Fibroblast of lung (primary cell): ENCODE measurements around the gene SEC14L2. TPM values are rescaled to one million over a fixed set of nuclear protein-coding genes. Genes with fewer than 3 reads are reported as not detected.
A peak's percentile ranks its signal among the peaks of the same experiment; 100 is the strongest.

Experiments
- DNase-seq, 2 donors: peaks; one replicate each; pipeline versions ENCODE4 v3.0.0 to v3.0.0-alpha.2; 2010; ENCODE audit warnings: low read depth in 2 of 2
- H2AFZ ChIP-seq: 2 replicates; pipeline ENCODE4 v1.5.1; 2012; ENCODE audit warnings: low read length, control low read depth, inconsistent platforms
- H3K27ac ChIP-seq: 2 replicates; pipeline ENCODE4 v1.5.1; 2011; ENCODE audit warnings: low read length, control low read depth; ENCODE audit not compliant: insufficient read depth
- H3K27me3 ChIP-seq: 2 replicates; pipeline ENCODE4 v1.5.1; 2011; ENCODE audit warnings: mild to moderate bottlenecking, low read length; ENCODE audit not compliant: control insufficient read depth, insufficient read depth
- H3K36me3 ChIP-seq: 2 replicates; pipeline ENCODE4 v1.5.1; 2011; ENCODE audit warnings: low read length; ENCODE audit not compliant: control insufficient read depth, insufficient read depth
- H3K4me1 ChIP-seq: 2 replicates; pipeline ENCODE4 v1.5.1; 2011; ENCODE audit warnings: low read length; ENCODE audit not compliant: control insufficient read depth, insufficient read depth; ENCODE audit errors: extremely low read depth
- H3K4me2 ChIP-seq: 2 replicates; pipeline ENCODE4 v1.5.1; 2011; ENCODE audit warnings: low read length, control low read depth; ENCODE audit not compliant: insufficient read depth; ENCODE audit errors: extremely low read depth
- H3K4me3 ChIP-seq, 4 experiments: fragments of 200-600 bp in 1 of 4; sonication (generic) in 1 of 4; replicated peaks in 1 of 4; 2 replicates each; pipeline ENCODE4 v1.5.1; 2011 to 2016; ENCODE audit warnings: low read length in 4 of 4, low read depth in 3 of 4, mild to moderate bottlenecking in 3 of 4, control low read depth in 2 of 4, inconsistent platforms in 1 of 4, mixed read lengths in 1 of 4; ENCODE audit not compliant: insufficient read depth in 1 of 4; ENCODE audit errors: control extremely low read depth in 1 of 4
- H3K79me2 ChIP-seq: 2 replicates; pipeline ENCODE4 v1.5.1; 2012; ENCODE audit warnings: mild to moderate bottlenecking, low read length, inconsistent platforms; ENCODE audit not compliant: control insufficient read depth, insufficient read depth
- H3K9ac ChIP-seq: 2 replicates; pipeline ENCODE4 v1.5.1; 2011; ENCODE audit warnings: mild to moderate bottlenecking, low read length, control low read depth; ENCODE audit not compliant: insufficient read depth
- H3K9me3 ChIP-seq: 2 replicates; pipeline ENCODE4 v1.5.1; 2012; ENCODE audit warnings: low read depth, low read length; ENCODE audit not compliant: control insufficient read depth, insufficient read depth
- H4K20me1 ChIP-seq: 2 replicates; pipeline ENCODE4 v1.5.1; 2011; ENCODE audit warnings: low read length; ENCODE audit not compliant: control insufficient read depth, insufficient read depth; ENCODE audit errors: extremely low read depth
- CTCF ChIP-seq, 2 donors: IDR thresholded peaks in 1 of 2; conservative IDR thresholded peaks in 1 of 2; 1 replicate in 1 of 2; 2 replicates in 1 of 2; pipeline ENCODE4 v1.5.1; 2011 to 2012; ENCODE audit warnings: low read length in 2 of 2, control low read depth in 1 of 2, inconsistent platforms in 1 of 2, low read depth in 1 of 2, mild to moderate bottlenecking in 1 of 2
- EZH2 ChIP-seq: IDR thresholded peaks from 2 replicates; pipeline ENCODE4 v1.5.1; 2012; ENCODE audit warnings: low read length, control low read depth, mild to moderate bottlenecking; ENCODE audit errors: missing control alignments
- polyA plus RNA-seq, 2 donors: library from polyadenylated mRNA; depleted of rRNA in 1 of 2; stranded (reverse) in 1 of 2; unstranded in 1 of 2; fragments of >200 nt; gene quantifications; 2 replicates each; pipeline ENCODE4 v1.2.1, GENCODE V29; 2011 to 2012; ENCODE audit warnings: missing spikeins in 1 of 2
- total RNA-seq: library from RNA; depleted of rRNA; stranded (reverse); fragments of >200 nt; gene quantifications from 2 replicates; pipeline ENCODE4 v1.2.1, GENCODE V29; 2014

SEC14L2 gene
- total and polyA plus RNA-seq, 2 donors (not counting 1 experiment from before 2014, with no cell fraction given), result 5.8 to 10.2 TPM

- TF ChIP-seq EZH2 (no peak), CTCF (conservative IDR thresholded peaks at IDR 0.05 in 1 of 2, IDR thresholded peaks at IDR 0.05 in 1 of 2; ENCODE audit: low read depth in 1 of 2, low read length in 2 of 2) (no peak)
- Histone ChIP-seq H3K27me3 (no peaks in the 10 kb centered on the region), H3K27ac (no peak overlapping the region), H4K20me1 (no peaks in the 10 kb centered on the region), H3K36me3 (peaks cover 5% of the 10 kb centered on the region), H2AFZ (no peak overlapping the region), H3K9me3 (no peaks in the 10 kb centered on the region), H3K4me1 (peaks cover 2% of the 10 kb centered on the region), H3K4me3 (peak overlapping the region in 1 of 4 experiments; percentile 68), H3K4me2 (no peak overlapping the region), H3K79me2 (no peaks in the 10 kb centered on the region), H3K9ac (no peak overlapping the region)
- DNase-seq, result no peak
Observed at GRCh38 chr22:30385942-30386341, 10.9 kb upstream of the SEC14L2 start.

DNA sequence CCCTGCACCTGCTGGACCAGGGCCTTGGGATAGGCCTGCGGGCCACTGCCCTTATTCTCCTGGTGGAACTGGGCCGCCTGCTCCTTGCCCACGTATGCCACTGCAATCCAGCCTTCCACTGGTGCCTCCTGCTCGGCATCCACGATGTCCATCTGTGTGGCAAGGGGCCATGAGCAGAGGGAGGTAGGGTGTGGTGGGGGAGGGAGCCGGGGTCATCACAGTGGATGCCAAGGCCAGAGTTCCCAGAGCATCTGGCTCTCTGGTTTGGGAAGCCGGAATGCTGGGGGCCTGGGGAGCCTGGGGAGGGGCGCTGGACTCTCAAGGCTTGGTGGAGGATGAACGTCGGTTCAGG, 10.2 kb upstream of the SEC14L2 start:
- H3K36me3 ChIP-seq, result peaks cover 4% of the 10 kb centered on the region
- H3K9ac ChIP-seq, result peak overlapping the region; percentile 69
- H3K9me3 ChIP-seq, result no peaks in the 10 kb centered on the region
- peak overlapping the region; percentile 67 for H2AFZ ChIP-seq
- peaks cover 3% of the 10 kb centered on the region for H3K4me1 ChIP-seq
- no peaks in the 10 kb centered on the region for H3K27me3 ChIP-seq
- no peaks in the 10 kb centered on the region for H3K79me2 ChIP-seq
- H3K27ac ChIP-seq, result peak overlapping the region; percentile 38
- no peak for TF ChIP-seq EZH2
- no peak for TF ChIP-seq CTCF (conservative IDR thresholded peaks at IDR 0.05 in 1 of 2, IDR thresholded peaks at IDR 0.05 in 1 of 2; ENCODE audit: low read depth in 1 of 2, low read length in 2 of 2)
- peak overlapping the region; percentile 65 for H3K4me2 ChIP-seq
- no peaks in the 10 kb centered on the region for H4K20me1 ChIP-seq
- no peak for DNase-seq
- H3K4me3 ChIP-seq, result peak overlapping the region; percentile 59 to 68 (median 64)

GRCh38 chr22:30386960-30387827, 9.6 kb upstream of the SEC14L2 start, which contains the start of gene RNF215:
RNF215 (minus strand) TSS chr22:30387411; CDS start chr22:30387313, 98 bp downstream.
- Histone ChIP-seq H3K4me3 (peak within 1 kb of the TSS; percentile 59 to 68 (median 64)), H3K9ac (peak within 1 kb of the TSS; percentile 69), H3K4me2 (peak within 1 kb of the TSS; percentile 83), H4K20me1 (no peaks in the 10 kb centered on the region), H2AFZ (peak within 1 kb of the TSS; percentile 85), H3K27me3 (no peaks in the 10 kb centered on the region), H3K9me3 (no peaks in the 10 kb centered on the region), H3K36me3 (peaks cover 4% of the 10 kb centered on the region), H3K27ac (peak within 1 kb of the TSS; percentile 38), H3K79me2 (no peaks in the 10 kb centered on the region), H3K4me1 (peaks cover 3% of the 10 kb centered on the region)
- TF ChIP-seq CTCF (conservative IDR thresholded peaks at IDR 0.05 in 1 of 2, IDR thresholded peaks at IDR 0.05 in 1 of 2; ENCODE audit: low read depth in 1 of 2, low read length in 2 of 2), result peak; percentile 51 to 58
- no peak for TF ChIP-seq EZH2
- peak; percentile 54 to 71 for DNase-seq
